Neural progenitor cell (in vitro differentiated cells): ENCODE results near the gene SOX9.

ENCODE experiments used
- EZH2 ChIP-seq: fragments of 200-600 bp; sonication (generic); IDR thresholded peaks from 2 replicates; pipeline ENCODE4 v1.6.1; 2017; ENCODE audit warnings: antibody characterized with exemption, mild to moderate bottlenecking, moderate library complexity
- EZH2phosphoT487 ChIP-seq: fragments of 200-600 bp; sonication (generic); IDR thresholded peaks from 2 replicates; pipeline ENCODE4 v1.6.1; 2017; ENCODE audit warnings: antibody characterized with exemption
- TF ChIP-seq, protein P1 (sequence below): fragments of 200-600 bp; sonication (generic); IDR thresholded peaks from 2 replicates; pipeline ENCODE4 v1.5.1; 2017; ENCODE audit warnings: antibody characterized with exemption, mild to moderate bottlenecking

- TF ChIP-seq, protein P1, sequence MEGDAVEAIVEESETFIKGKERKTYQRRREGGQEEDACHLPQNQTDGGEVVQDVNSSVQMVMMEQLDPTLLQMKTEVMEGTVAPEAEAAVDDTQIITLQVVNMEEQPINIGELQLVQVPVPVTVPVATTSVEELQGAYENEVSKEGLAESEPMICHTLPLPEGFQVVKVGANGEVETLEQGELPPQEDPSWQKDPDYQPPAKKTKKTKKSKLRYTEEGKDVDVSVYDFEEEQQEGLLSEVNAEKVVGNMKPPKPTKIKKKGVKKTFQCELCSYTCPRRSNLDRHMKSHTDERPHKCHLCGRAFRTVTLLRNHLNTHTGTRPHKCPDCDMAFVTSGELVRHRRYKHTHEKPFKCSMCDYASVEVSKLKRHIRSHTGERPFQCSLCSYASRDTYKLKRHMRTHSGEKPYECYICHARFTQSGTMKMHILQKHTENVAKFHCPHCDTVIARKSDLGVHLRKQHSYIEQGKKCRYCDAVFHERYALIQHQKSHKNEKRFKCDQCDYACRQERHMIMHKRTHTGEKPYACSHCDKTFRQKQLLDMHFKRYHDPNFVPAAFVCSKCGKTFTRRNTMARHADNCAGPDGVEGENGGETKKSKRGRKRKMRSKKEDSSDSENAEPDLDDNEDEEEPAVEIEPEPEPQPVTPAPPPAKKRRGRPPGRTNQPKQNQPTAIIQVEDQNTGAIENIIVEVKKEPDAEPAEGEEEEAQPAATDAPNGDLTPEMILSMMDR = no peak
- TF ChIP-seq EZH2 (peak; percentile 27), EZH2phosphoT487 (peak; percentile 50)
Observed at GRCh38 chr17:72117535-72118334, 3.1 kb upstream of the SOX9 start.
